GM23248 (cell line): ENCODE data around the gene RTN4RL1.

Experiments used
- EZH2 ChIP-seq: fragments of 200-600 bp; sonication (generic); IDR thresholded peaks from 2 replicates; pipeline ENCODE4 v1.6.1; 2018; ENCODE audit warnings: antibody characterized with exemption, mild to moderate bottlenecking; ENCODE audit not compliant: insufficient read depth, poor library complexity, severe bottlenecking
- EZH2phosphoT487 ChIP-seq: fragments of 200-600 bp; sonication (generic); IDR thresholded peaks from 2 replicates; pipeline ENCODE4 v1.6.1; 2018; ENCODE audit warnings: antibody characterized with exemption, moderate library complexity, mild to moderate bottlenecking, low read depth; ENCODE audit not compliant: insufficient read depth

- TF ChIP-seq EZH2phosphoT487 (no peak), EZH2 (no peak)
These were observed 6.2 kb downstream of the RTN4RL1 start for GRCh38 chr17:2018716-2019510.
